UCSD-AML1 (cell line): ENCODE results near the gene C10orf71.

ENCODE experiments used
- DNase-seq: peaks from one replicate; lab custom pipeline; 2025; ENCODE audit not compliant: unreplicated experiment; lab: John Stamatoyannopoulos, UW

Gene C10orf71

GRCh38 chr10:49359349-49360270, 60.6 kb downstream of the C10orf71 start:
- DNase-seq, result peak; percentile 38

DNA sequence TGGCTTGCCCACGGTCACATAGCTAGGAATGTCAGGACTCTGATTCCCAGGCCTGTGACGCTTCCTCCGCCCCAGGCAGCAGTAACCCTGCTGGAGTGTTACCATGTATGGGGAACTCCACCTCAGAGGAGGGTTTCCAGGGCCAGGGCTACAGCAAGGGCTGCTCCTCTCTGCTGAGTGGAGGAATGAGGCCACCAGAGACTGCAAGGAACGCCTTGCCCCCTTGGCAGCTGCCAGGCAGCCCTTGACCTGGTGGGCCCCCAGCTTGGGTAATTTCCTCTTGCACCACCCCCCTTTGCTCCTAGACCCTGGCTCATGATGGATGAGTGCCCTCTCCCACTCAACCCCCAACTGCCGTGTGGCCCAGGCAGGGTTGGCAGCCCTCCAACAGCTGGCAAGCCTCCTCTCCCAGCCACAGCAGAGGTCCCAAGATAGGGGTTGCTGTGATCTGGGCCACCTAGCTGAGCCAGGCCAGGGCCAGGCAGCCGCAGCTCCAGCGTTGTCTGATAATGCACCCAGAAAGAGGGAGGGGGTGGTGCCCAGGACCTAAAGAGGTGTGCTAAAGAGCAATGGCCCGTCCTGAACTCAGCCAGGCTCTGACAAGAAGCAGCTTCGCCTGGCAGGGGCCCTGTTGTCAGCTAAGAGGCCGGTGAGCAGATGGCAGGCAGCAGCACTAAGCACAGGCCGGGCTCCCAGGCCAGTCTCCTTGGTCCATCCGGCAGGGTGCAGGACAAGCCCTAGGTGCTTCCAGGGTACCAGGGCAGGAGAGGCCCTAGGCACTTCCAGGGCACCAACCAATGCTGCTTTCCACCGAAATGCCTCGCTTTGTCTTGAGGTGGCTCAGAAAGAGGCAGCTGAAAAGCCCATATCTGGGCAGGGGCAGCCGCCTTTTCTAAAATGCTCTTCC, 61.6 kb downstream of the C10orf71 start:
- DNase-seq, result no peak

DNA sequence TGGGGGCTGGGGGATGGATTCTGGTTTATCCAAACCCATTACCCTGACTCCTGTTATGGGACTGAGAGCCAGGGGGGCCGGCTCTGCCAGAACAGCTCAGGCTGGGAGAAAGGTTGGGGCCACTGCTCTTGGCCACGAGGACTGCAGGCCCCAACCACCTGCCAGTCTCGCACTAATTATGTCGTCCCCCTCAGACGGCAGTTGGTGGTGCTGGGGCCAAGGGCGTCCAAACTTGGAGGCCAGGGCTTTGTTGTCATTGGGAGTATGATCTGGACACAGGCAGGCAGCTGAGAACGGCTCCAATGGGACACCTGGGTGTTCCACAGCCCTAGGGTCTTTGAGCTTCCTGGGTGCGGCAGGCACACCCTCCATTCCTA, 62.2 kb downstream of the C10orf71 start:
- no peak for DNase-seq

DNA sequence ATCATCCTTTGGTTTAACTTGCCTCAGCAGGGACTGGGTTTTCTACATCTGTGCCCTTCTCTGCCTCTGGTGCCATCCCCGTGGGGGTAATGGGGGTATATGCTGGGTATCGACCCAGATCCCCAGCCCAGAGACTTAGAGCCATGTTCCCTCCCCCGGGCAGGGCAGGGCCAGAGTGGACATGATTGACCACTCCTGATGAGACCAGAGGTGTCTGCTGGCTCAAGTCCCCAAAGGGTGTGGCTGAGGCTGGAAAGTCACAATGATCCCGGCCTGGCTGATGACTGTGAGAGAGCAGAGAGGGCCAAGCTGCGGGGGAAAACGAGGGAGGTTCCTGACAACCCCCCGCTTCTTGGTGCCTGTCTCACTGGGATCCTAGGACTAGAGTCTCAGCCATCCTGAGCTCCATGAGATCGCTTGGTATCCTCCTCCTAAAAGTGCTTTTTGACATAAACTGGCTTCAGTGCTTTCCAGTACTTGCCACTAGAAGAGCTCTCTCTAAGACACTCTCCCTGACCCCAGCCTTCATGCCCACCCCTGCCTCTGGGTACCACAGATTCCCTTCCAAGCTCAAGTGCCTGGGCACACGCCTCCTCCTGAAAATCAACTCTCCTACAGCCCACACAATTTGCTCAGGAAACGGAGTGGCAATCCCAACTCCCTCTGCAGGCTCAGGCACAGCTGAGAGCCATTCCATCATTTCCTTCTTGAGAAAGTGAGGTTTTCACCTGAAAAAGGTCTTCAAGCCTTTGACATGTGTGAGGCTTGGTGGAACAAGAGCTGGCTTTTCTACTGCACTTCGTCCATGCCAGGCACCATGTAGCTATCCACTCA, 63.0 kb downstream of the C10orf71 start:
- DNase-seq, result no peak

DNA sequence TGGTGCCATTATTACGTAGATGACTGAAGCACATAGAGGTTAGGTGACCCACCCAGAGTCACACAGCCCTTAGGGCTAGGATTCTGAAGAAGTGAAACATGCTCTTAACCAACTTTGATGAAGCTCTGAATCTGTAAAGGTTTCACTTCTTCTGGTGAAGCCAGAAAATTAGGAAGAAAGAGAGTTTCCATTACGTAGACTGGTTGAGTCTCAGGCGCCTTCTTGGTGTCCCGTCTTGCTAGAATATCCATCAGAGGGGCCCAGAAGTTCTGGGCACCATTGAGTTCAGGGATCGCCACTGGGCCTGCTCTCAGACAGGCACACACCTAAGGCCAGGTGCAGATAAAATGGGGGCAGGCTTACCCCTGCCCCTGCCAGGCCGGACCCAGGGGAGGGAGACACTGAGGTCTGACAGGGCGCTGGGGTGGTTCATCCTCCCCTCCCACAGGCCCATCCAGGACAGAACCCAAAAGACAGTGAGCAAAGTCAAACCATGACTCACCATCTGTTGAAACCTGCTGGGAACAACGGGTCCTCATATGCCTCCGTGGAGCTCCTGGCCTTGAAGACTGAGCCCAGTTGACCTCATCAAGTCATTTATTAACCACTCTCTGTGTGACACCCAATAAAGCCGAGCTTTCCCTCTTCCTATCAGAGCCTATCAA, 63.8 kb downstream of the C10orf71 start:
- DNase-seq, result no peak

GRCh38 chr10:49363309-49364031, 64.5 kb downstream of the C10orf71 start:
- no peak for DNase-seq

DNA sequence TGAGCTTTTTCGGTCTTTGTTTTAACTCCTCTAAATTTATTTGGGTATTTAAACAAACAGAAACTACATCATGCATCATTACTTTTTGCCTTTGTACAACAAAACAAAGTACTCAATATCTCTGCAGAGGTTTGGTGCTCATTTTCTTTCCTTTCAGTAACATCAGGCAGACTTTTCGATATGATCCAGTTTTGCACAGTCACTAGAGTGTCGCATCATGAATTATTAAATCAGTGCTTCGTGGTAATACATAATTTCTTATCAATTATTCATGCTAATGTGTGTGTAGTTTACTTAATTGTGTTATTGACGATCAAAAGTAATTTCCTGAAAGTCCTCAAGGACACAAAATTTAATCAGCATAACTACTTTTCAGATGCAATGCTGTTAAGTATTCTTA, 65.1 kb downstream of the C10orf71 start:
- no peak for DNase-seq

- DNase-seq, result no peak
Observed at GRCh38 chr10:49364747-49365146, 65.8 kb downstream of the C10orf71 start.

DNA sequence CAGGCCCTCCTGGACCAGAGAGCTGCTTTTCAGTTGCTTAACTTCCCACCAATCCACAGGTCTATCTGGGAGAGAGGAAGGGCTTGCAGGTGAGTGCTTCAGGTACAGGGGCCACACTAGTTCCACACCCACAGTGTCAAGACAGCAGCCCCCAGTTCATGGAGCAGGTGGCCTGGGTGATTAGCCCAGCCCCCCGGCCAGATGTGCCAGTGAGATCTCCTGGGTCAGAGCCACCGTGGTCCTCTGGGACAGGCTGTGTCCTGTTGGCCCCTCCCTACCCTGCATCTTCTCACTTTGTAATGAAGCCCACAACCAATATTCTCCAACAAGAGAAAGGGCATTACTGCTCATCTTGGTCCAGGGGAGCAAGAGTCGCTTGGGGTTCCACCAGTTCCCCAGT, 66.3 kb downstream of the C10orf71 start:
- DNase-seq, result no peak

GRCh38 chr10:49365675-49366415, 66.9 kb downstream of the C10orf71 start:
- DNase-seq, result no peak

DNA sequence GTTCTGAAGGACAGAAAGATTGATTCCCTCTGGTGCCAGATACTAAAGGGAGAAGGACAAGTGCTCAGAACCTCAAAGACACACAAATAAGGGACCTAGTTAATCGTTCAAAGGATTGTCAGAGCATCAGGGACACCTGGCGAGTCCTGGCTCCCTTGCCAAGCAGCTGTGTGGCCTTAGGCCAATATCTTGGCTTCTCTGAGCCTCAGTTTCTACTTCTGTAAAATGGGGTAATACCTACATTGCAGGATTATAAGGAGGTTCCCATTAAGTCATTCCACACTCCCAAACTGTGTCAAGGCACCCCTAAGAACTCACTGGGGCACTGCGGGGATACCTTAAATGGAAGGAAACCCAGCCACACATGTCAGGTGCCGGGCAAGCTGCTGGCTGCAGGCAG, 67.5 kb downstream of the C10orf71 start:
- no peak for DNase-seq

GRCh38 chr10:49367600-49367999, 68.6 kb downstream of the C10orf71 start:
- no peak for DNase-seq

DNA sequence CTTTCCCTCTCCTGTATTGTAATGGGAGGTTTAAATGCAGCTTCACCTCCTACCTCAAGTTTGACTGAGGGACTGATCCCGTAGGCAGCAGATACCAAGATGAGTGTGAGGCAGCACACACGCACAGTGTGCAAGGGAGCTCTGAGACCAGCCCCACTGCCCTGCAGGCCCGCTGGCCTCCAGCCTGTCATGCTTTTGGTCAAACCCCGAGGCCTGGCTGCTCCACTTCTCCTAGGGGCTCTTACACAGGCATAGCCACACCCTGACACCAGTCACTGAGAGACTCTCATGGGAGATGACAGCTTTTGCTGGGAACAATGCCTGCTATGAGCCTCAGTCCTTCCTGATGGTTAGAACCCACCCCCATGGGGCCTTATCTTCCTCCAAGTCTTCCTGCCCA, 69.3 kb downstream of the C10orf71 start:
- no peak for DNase-seq

DNA sequence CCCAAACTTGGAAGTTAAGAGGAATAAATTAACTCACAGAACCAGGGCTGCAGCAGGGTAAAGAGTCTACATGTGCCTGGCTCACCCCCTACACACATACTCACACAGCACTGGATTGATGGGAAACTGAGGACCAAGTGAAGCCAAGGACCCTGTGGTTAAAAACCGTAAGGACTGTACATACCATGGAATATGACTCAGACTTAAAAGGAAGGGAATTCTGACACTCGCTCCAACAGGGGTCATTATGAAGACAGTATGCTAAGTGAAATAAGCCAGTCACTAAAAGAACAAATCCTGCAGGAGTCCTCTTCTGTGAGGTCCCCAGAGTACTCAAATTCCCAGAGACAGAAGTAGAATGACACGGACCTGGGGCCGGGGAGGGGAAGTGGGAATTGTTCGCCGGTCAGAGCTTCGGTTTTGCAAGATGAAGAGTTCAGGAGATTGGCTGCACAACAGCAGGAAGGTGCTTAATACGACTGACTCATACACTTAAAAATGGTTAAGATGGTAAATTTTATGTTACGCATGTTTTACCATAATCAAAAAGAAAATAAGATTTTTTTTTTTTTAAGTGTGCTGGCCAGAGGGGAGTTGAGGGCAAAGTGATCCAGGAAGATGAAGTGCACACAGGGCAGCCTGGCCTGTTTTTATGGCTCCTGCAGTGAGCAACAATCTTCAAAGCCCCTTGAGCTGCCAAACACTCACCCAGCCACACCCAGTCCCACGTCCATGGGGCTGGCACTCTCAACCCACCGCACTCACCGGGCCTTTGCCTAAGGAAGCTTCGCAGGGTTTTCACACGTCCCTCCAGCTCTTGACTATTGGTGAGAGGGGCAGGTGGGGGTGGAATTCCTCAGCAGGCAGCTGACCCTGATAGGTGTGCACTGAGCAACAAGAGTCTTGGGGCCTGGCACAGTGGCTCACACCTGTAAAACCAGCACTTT, 70.5 kb downstream of the C10orf71 start:
- DNase-seq, result no peak

- DNase-seq, result no peak
Observed at GRCh38 chr10:49370326-49371100, 71.5 kb downstream of the C10orf71 start.

DNA sequence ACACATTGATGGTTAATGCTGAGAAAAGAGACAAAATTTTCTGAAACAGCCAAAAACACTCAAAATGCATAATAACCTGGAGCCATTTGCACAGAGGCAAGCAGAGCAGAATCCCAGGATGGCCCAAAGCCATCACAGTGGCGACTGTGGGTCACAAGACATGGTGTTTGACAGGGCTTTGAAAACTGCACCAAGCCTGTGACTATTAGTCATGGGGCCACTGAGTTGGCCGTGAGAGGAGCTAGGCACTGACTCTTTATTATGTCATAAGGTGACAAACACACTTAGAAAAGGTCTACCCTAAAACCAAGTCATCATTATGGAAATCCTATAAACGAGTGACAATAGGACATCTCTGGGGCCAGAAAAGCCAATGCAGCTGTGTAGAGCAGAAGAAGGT, 73.0 kb downstream of the C10orf71 start:
- DNase-seq, result no peak

DNA sequence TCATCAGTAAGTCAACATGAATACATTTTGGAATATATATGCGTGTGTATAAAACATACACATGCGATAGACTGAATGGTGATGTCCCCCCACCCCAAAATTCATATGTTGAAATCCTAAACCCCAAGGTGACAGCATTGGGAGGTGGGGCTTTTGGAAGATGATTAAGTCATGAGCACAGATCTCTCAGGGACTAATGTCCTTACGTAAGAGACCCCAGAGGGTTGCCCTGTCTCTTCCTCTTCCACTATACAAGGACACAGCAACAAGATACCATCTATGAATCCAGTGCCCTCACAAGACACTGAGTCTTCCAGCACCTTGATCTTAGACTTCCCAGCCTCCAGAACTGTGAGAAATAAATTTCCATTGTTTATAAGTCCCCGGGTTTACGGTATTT, 74.4 kb downstream of the C10orf71 start:
- DNase-seq, result no peak
